B cell (primary cell): ENCODE data around the gene RFX8.

Experiments
- EZH2 ChIP-seq: IDR thresholded peaks from 2 replicates; pipeline ENCODE4 v1.6.1; 2012; ENCODE audit warnings: borderline replicate concordance, low read depth, mild to moderate bottlenecking, moderate library complexity, low read length; ENCODE audit not compliant: insufficient read depth, poor library complexity, severe bottlenecking
- TF ChIP-seq, protein P1 (sequence below): fragments of 200-600 bp; IDR thresholded peaks from one replicate; pipeline ENCODE4 v1.8.0; 2022; ENCODE audit warnings: antibody characterized with exemption, mild to moderate bottlenecking

DNA sequence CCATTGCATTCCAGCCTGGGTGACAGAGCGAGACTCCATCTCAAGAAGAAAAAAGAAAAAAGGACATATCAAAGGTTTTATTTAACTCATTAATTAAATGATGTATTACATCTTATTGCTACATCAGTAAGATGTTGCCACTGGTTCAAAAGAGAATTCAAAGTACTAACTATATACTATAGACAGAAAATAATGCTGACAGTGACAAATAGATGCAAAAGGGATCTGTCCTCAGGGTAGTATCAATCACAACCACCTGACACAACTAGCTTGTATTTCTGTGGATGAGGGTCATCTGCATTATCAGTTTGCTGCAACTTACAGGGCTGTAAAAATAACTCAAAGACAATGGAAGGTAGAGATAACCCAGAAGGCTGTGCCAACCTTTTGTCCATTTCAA, 71.2 kb downstream of the RFX8 start:
- TF ChIP-seq, protein P1, sequence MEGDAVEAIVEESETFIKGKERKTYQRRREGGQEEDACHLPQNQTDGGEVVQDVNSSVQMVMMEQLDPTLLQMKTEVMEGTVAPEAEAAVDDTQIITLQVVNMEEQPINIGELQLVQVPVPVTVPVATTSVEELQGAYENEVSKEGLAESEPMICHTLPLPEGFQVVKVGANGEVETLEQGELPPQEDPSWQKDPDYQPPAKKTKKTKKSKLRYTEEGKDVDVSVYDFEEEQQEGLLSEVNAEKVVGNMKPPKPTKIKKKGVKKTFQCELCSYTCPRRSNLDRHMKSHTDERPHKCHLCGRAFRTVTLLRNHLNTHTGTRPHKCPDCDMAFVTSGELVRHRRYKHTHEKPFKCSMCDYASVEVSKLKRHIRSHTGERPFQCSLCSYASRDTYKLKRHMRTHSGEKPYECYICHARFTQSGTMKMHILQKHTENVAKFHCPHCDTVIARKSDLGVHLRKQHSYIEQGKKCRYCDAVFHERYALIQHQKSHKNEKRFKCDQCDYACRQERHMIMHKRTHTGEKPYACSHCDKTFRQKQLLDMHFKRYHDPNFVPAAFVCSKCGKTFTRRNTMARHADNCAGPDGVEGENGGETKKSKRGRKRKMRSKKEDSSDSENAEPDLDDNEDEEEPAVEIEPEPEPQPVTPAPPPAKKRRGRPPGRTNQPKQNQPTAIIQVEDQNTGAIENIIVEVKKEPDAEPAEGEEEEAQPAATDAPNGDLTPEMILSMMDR, result no peak
- TF ChIP-seq EZH2, result no peak
